Amygdala (tissue), 56 donors: Measurements from ENCODE around the gene POLR2M.

Source experiments
- DNase-seq, 56 donors: peaks; one replicate each; lab custom pipeline; 2025; lab: John Stamatoyannopoulos, UW

POLR2M gene

GRCh38 chr15:57735431-57735830 is 28.9 kb downstream of the POLR2M start:
- peak in 2 of 56 donors; percentile 3 to 21 for DNase-seq

- peak in 11 of 56 donors; percentile 12 to 66 (median 24) for DNase-seq
Measured at GRCh38 chr15:57735891-57736290, 29.4 kb downstream of the POLR2M start.

GRCh38 chr15:57736591-57736990 is 30.1 kb downstream of the POLR2M start:
- no peak for DNase-seq

GRCh38 chr15:57738734-57739237 is 32.3 kb downstream of the POLR2M start:
- DNase-seq: no peak

GRCh38 chr15:57740048-57740447 is 33.5 kb downstream of the POLR2M start:
- DNase-seq: no peak

GRCh38 chr15:57741089-57741488 is 34.6 kb downstream of the POLR2M start:
- no peak for DNase-seq

DNA sequence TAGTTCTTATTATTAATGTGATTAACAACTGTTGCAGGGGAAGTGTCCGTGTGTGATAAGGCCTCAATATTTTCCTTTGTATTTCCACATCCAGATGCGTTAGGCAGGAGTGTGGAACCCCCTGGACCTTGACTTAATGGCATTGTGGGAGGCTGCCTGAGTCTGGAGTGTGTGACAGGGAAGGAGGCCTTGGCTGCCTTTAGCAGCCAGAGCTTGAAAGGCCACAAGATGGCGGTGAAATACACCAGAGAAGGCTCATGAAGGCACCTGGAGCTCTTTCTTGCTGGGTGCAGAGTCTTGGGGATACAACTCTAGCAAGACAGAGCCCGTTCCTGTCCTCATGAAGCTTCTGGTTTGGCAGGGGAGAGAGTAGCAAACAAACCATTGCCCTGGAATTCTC is 36.9 kb downstream of the POLR2M start:
- no peak for DNase-seq

GRCh38 chr15:57746786-57747185 is 40.3 kb downstream of the POLR2M start:
- DNase-seq: no peak

DNA sequence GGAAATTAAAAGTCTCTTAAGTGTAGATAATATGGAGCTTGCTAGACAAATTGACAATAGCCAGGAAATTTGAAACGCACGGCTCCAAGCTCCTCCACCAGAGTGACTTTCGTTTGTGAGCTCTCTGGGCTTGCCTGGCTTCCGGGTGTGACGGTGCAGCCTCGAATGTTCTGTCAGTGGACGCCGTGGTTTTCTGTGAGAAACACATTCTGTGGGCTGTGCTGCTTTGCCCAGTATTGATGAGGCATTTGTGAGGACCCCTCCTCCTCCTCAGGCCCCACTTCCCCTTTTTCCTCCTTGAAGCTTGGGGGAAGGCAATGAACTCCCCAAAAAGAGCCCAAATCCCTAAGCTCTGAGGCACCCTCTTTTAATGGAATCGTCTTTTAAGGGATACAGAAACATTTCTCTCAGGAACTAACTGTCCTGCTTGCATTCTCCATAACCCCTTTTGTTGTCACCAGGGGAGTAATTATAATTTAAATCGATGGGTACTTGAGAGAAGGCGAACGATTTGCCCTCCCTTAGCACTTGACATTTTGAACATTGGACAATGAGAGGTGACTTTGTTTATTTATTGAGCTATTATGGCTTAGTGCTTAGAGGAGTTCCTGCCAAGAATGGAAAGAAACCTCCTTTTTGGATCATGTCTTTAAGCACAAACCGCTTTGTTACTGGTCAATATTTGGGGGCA is 40.8 kb downstream of the POLR2M start:
- DNase-seq: no peak

- peak in 15 of 56 donors; percentile 5 to 51 (median 14) for DNase-seq
Measured at GRCh38 chr15:57751177-57751800, 44.8 kb downstream of the POLR2M start.

DNA sequence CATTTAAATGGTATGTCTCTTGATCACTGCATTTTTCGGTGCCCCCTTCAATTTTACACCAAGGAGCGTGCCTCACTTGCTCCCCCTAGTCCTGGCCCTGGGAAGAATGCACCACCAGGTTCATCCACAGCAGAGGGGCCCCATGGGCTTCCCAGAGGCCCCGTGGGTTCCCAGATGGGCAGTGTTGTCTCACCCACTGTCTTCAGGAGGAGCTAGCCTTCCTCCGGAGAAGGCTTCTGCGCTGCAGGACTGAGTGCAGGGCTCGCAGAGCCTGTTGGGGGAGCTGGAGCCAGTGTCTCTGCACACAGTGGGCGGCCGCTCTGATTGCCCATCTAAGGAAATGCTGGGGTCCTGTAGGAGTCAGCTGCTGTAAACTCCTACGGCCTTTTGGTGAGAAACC is 45.9 kb downstream of the POLR2M start:
- DNase-seq: peak in 19 of 56 donors; percentile 3 to 41 (median 18)

DNA sequence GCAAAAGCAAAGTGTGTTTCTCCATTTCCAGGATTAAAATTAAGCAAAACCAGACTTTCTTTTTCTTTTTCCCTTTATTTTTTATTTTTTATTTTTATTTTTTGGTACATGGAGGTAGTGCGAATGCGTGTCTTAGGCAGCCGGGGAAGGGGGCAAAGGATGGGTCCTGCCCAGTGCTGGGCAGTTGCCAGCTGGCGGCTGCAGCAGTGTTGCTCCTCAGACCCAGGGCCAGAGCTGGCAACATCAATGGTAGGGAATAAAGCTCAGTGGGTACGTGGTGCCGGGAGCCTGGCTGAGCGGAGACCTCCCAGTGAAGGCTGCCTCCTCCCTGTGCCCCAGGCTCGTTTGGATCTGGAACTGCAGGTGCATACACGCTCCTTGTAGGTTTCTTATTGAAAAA is 46.3 kb downstream of the POLR2M start:
- DNase-seq: peak in 1 of 56 donors; percentile 13

DNA sequence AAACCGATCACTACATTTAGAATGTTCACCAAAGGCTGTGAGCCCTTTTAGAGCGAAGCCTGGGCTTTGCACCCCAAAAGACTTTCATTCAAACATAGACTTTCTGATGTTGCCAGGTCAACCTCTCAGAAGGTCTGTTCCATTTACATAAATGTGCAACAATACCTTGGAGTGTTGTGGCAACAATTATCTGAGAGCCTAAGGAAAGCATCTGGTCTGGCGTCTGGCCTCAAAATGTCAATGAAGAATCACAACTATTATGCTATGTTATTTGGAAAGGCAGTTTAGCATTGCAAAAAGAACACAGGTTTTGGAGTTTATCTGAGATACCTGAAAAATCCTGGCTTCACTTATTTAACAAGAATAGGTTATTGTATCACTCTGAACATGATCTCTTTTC is 50.0 kb downstream of the POLR2M start:
- no peak for DNase-seq

DNA sequence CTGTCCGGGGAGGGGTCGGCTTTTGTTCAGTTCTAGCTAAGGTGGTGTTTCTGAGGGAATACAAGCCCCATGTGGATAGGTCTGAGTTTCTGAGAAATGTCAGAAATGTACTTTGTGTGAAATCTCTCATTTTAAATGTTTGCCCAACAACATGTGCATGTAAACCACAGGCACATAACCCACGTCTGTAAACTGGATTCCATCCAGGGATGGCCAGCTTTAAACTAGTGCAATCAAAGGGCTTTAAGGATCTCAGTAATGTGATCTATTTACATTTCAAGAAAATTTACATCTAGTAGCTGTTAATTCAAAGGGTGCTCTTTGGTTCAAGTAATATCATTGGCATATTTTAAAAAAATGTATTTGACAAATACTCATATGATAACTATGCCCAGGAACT is 52.0 kb downstream of the POLR2M start:
- no peak for DNase-seq

DNA sequence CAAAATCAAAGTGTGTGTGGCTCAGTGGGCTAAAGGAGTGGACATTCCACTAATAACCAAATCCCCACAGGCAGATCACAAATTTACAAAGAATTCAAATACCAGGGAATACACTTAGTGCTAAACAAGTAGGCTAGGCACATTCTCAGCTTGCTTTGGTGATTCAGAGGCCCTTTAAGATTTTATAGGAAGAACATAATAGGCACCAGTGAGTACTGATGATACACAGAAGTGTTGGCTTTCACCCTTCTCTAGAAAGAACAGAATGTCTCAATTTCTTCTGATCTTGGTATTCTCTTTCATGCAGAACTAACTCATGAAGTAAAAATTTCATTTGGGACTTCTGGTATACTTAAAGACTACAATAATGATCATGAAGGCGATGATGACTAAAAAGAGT is 55.0 kb downstream of the POLR2M start:
- DNase-seq: no peak

DNA sequence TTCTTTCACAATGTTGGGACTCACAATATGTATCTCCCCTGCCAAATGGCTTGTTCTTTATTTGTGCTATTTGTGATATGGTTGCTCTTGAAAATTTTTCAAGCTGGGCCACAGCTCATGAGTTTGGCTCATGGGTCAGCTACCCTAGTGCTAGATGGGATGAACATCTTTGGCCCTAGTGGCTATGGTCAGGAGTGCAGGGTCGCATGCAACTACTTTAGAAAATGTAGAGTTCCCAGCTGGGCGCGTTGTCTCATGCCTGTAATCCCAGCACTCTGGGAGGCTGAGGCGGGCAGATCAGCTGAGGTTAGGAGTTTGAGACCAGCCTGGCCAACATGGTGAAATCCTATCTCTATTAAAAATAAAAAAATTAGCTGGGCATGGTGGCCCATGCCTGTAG is 55.8 kb downstream of the POLR2M start:
- no peak for DNase-seq

DNA sequence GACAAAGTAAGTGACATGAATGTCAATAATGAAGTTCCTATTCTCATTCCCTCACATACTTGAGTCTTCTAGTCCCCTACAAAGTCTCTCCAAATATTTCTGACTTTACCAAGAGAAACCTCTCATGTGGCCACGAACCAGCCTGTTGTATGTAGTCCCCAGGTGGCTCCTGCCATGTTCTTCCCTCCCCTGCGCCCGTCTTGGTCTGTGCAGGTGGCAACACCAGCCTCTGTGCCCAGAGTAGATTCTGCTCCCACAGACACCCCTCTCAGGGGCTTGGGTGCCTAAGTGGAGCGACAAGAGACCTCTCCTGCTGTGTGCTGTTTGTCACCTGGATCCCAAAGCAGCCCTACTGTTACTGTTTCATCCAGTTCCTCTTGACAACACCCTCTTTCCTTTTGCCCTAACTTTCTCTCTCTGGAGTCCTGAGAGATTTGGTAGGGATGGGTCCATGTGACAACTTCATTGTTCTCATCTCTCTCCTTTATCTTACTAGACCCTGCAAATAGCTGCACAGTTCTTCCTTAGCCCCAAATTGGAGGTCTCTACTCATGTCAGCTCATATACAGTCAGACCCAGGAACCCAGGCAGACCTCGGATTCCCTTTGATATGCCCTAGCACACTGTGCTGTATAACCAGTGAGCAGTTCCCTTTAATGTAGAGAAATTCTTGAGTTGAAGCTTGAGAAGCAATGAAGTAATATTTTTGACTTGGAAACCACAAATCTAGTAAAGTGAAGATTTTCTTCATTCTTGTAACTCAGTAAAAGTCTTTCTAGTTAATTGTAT is 56.9 kb downstream of the POLR2M start:
- no peak for DNase-seq
